Tibial nerve (tissue), 4 donors: ENCODE measurements around the gene SRSF9.

Experiments
- EP300 ChIP-seq, 2 donors: sonication (generic); formaldehyde crosslinking; IDR thresholded peaks; one replicate each; pipeline ENCODE4 v1.6.1; 2017; ENCODE audit warnings: antibody characterized with exemption in 2 of 2, mild to moderate bottlenecking in 1 of 2
- POLR2A ChIP-seq, 2 donors: fragments of 450-650 bp; IDR thresholded peaks; one replicate each; pipeline ENCODE4 v1.6.1; 2017; ENCODE audit warnings: antibody characterized with exemption in 2 of 2, mild to moderate bottlenecking in 2 of 2, moderate library complexity in 2 of 2
- TF ChIP-seq, protein P1 (sequence below), 5 experiments: fragments of 200-600 bp in 3 of 5; fragments of 450-650 bp in 2 of 5; sonication (generic) in 3 of 5; IDR thresholded peaks; one replicate each; pipeline ENCODE4 v1.5.1; 2016 to 2019; ENCODE audit warnings: antibody characterized with exemption in 5 of 5, mild to moderate bottlenecking in 3 of 5, moderate library complexity in 2 of 5

DNA sequence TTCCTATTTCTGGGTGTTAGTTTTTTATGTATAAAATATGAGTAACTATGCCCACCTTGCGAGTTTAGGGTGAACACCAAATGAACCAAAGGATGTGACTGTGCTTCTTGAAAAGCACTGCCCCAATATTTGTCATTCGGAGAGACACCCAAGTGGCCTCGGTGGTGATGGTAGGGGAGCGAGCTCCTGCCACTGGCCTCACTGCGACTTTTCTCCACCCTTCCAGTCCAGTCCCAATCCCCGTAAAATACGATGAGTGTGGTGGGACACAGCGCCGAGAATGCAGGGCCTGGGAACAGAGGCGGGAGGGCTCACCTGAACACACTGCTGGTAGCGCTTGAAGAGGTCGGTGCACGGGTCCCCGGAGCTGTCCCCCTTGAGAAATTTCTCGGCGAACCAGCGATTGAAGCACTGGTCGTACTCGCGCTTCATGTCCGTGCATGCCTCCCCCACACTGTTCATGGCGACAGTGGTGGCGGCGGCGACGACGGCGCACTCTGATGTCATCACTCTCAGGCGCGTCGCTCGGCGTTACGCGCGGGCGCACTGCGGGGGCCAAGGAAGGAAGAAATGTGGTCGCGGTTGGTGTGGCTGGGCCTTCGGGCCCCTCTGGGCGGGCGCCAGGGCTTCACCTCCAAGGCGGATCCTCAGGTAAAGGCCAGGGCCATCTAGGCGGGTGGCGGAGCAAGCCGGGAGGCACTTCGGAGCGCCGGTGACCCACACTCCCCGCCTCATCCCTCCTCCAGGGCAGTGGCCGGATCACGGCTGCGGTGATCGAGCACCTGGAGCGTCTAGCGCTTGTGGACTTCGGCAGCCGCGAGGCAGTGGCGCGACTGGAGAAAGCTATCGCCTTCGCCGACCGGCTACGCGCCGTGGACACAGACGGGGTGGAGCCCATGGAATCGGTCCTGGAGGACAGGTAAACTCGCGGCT is 23.4 kb downstream of the SRSF9 start, which contains the start of the genes GATC and TRIAP1:
- TF ChIP-seq, protein P1, sequence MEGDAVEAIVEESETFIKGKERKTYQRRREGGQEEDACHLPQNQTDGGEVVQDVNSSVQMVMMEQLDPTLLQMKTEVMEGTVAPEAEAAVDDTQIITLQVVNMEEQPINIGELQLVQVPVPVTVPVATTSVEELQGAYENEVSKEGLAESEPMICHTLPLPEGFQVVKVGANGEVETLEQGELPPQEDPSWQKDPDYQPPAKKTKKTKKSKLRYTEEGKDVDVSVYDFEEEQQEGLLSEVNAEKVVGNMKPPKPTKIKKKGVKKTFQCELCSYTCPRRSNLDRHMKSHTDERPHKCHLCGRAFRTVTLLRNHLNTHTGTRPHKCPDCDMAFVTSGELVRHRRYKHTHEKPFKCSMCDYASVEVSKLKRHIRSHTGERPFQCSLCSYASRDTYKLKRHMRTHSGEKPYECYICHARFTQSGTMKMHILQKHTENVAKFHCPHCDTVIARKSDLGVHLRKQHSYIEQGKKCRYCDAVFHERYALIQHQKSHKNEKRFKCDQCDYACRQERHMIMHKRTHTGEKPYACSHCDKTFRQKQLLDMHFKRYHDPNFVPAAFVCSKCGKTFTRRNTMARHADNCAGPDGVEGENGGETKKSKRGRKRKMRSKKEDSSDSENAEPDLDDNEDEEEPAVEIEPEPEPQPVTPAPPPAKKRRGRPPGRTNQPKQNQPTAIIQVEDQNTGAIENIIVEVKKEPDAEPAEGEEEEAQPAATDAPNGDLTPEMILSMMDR (IDR thresholded peaks at IDR 0.05), result peak in 1 of 5 experiments; percentile 45
- peak; percentile 55 to 99 for TF ChIP-seq EP300 (IDR thresholded peaks at IDR 0.05)
- TF ChIP-seq POLR2A (IDR thresholded peaks at IDR 0.05), result peak in 1 of 2 donors; percentile 61
